IMR-90 (cell line): Measurements from ENCODE around the gene HCN2.

Experiments used
- BHLHE40 ChIP-seq: fragments of 150-350 bp; IDR thresholded peaks from 2 replicates; pipeline ENCODE4 v1.6.1; 2016; ENCODE audit warnings: mild to moderate bottlenecking, low read depth, low read length
- CEBPB ChIP-seq: IDR thresholded peaks from 2 replicates; pipeline ENCODE4 v1.6.1; 2012; ENCODE audit warnings: low read depth, low read length, improper control_type of control experiment
- CTCF ChIP-seq: conservative IDR thresholded peaks from 2 replicates; pipeline ENCODE4 v1.5.1; 2012; ENCODE audit warnings: mild to moderate bottlenecking, low read depth, low read length, improper control_type of control experiment
- ELK1 ChIP-seq: fragments of 150-350 bp; IDR thresholded peaks from 2 replicates; pipeline ENCODE4 v1.6.1; 2016; ENCODE audit warnings: low read depth, mild to moderate bottlenecking, low read length, moderate library complexity, borderline replicate concordance
- FOS ChIP-seq: fragments of 150-350 bp; IDR thresholded peaks from 2 replicates; pipeline ENCODE4 v1.6.1; 2016; ENCODE audit warnings: low read depth, low read length
- MAFK ChIP-seq: IDR thresholded peaks from 2 replicates; pipeline ENCODE4 v1.6.1; 2012; ENCODE audit warnings: low read depth, low read length, improper control_type of control experiment
- MAZ ChIP-seq: IDR thresholded peaks from 2 replicates; pipeline ENCODE4 v1.6.1; 2012; ENCODE audit warnings: low read depth, mild to moderate bottlenecking, low read length, improper control_type of control experiment, moderate library complexity, borderline replicate concordance
- MXI1 ChIP-seq: IDR thresholded peaks from 2 replicates; pipeline ENCODE4 v1.6.1; 2012; ENCODE audit warnings: low read depth, mild to moderate bottlenecking, low read length, moderate library complexity, borderline replicate concordance
- POLR2A ChIP-seq: IDR thresholded peaks from 2 replicates; pipeline ENCODE4 v1.6.1; 2012; ENCODE audit warnings: mild to moderate bottlenecking, low read depth, low read length
- RAD21 ChIP-seq: IDR thresholded peaks from 2 replicates; pipeline ENCODE4 v1.6.1; 2012; ENCODE audit warnings: low read length, improper control_type of control experiment
- RFX5 ChIP-seq: IDR thresholded peaks from 2 replicates; pipeline ENCODE4 v1.8.0; 2012; ENCODE audit warnings: low read depth, mild to moderate bottlenecking, low read length, moderate library complexity
- SMC3 ChIP-seq: fragments of 150-350 bp; IDR thresholded peaks from 2 replicates; pipeline ENCODE4 v1.6.1; 2016; ENCODE audit warnings: low read depth, mild to moderate bottlenecking, antibody characterized with exemption, low read length, moderate library complexity
- USF2 ChIP-seq: fragments of 150-350 bp; IDR thresholded peaks from 2 replicates; pipeline ENCODE4 v1.6.1; 2017; ENCODE audit warnings: mild to moderate bottlenecking, antibody characterized with exemption, low read length, low read depth

- TF ChIP-seq CTCF (no peak), POLR2A (no peak), MAZ (no peak), BHLHE40 (no peak), SMC3 (no peak), USF2 (no peak), CEBPB (no peak), RFX5 (no peak), ELK1 (no peak), RAD21 (no peak), FOS (no peak), MXI1 (no peak), MAFK (no peak)
Measured at GRCh38 chr19:645912-646778, 56.5 kb downstream of the HCN2 start.
